SK-MEL-5 (cell line): ENCODE measurements around the gene ZNF670. TPM values are rescaled to one million over a fixed set of nuclear protein-coding genes. Genes with fewer than 3 reads are reported as not detected.
"Not testable (repeated sequence)": the region's sequence is repeated elsewhere in the genome, so short reads cannot be mapped to it uniquely, and the experiment has no call there.

Experiments
- DNase-seq: peaks from one replicate; pipeline ENCODE4 v3.0.0-alpha.2; 2016; ENCODE audit warnings: low read depth, low spot score
- in situ Hi-C: cut with HindIII; loops from 2 replicates; pipeline ENCODE4 v1.10.0; 2016; ENCODE audit warnings: low sequenced_read_pairs, high pct_unique_total_duplicates, low pct_unique_long_range_greater_than_20kb
- polyA plus RNA-seq, 2 experiments: library from polyadenylated mRNA; depleted of rRNA; stranded (reverse); fragments of >200 nt; gene quantifications; 2 replicates each; pipeline ENCODE4 v1.2.3, GENCODE V29; 2015
- total RNA-seq: library from RNA; depleted of rRNA; stranded (reverse); fragments of >200 nt; shearing (Covaris generic); gene quantifications from 2 replicates; pipeline ENCODE4 v1.2.3, GENCODE V29; 2014; rRNA removed

Gene ZNF670
- 4.9 and 5.4 TPM in 2 replicates for total RNA-seq
- polyA plus RNA-seq (2015; cell fraction: cytosol; rRNA removed): 2.1 and 2.9 TPM in 2 replicates
- 2.8 and 9.0 TPM in 2 replicates for polyA plus RNA-seq (2015; cell fraction: nucleus; rRNA removed)

DNA sequence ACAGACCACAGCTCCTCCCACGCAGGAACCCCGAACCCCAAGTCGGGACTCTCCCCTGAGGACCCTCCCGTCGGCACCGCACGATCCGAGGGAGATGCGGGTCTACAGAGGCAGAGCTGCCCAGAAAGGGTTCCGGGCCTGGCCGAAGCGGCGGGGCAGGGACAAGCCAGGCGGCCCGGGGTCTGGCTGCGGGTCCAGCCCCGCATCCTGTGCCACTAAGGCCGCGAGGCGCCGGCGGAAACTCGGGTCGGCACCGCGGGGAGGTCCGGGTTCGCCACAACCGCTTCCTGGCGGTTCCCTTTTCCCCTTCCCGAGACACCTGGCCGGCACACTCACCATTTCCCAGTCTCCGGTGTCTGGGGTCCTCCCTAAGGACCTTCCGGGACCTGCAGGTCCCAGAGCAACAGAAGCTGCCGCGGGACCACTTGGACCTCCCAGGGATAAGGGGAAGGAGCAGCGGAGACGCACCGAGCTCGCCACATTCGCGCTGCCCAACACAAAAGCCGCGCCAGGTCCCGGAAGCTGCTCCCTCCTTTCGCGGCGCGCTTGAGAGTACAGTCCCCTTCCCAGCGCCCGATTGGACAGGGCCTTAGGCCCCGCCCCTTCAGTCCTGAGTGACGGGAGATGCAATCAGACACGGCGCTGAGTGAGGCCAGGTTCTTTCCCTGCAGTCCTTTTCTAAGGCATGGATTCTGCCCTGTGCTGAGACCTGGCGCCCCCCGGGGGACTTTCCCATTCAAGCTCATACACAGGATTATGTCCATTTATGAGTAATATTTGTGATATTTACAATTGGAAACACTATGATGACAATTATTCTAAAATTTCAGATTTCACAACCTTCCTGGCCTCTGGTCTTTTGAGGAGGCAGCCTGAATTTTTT, at the start of gene ZNF670:
TSS of gene ZNF670 (minus strand) at position 554 of the 883 bp plus-strand sequence. CDS start at position 339, 215 bp downstream.
- in situ Hi-C loops: no loop called here
- DNase-seq: peak; percentile 93

DNA sequence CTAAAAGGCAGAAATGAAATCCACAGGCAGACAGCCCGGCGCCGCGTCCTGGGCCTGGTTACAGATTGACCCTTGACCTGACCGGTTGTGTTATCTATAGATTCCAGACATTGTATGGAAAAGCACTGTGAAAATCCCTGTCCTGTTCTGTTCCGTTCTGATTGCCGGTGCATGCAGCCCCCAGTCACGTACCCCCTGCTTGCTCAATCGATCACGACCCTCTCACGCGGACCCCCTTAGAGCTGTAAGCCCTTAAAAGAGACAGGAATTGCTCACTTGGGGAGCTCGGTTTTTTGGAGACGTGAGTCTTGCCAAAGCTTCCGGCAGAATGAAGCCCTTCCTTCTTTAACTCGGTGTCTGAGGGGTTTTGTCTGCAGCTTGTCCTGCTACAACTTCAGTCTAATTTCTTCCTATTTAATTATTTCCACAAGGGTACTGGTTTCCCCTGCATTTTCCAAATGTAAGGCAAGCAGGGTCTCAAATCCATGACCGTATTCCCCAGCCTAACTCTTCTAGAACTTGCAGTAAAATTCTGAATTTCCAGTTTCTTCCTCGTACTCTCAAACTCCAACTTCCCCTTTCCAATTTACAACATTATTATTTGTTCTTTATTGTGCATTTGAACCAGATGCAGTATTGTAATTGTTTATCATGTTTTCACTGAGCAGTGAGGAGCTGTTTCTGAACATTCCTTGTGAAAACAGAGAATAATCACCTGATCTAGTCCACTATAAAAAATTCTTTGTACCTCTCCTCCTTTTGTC, 49.1 kb upstream of the ZNF670 start:
- in situ Hi-C loops, DNase-seq: not testable (repeated sequence)

DNA sequence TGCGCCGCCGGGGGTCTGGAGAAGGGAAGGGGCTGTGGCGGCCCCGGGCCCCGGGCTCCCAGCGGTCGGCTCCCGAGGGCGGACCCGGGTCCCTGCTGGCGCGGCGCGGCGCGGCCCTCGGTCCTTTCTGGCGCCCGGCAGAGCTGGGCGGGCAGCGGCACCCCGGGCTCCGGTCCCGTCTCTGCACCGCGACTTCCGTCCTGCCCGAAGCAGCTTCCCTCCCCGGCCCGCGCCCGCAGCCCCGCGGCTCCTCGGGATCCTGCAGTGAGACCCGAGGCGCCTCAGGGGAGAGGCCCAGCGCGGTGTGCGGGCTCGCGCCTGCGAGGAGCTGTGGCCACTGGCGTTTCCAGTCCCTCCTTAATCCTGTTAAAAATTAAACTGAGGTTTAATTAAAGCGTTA, 48.0 kb upstream of the ZNF670 start:
- DNase-seq, in situ Hi-C loops: not testable (repeated sequence)

DNA sequence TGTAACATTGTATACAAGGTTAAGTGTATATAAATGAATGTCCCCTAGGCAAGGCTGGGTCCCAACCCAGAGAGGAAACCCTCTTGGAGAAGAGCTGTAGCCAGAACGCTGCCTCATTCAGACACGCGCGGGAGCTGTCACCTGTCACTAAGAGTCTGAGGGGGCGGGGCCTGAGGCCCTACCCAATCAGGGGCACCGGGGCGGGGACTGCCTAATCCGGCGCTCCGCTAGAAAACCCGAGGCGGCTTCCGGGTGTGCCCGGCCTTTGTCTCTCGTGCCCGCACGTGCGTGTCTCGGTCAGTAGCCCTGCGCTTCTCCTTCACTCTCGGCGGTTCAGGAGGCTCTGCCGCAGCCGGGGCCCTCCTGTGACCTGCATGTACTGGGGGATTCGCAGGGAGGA, 47.6 kb upstream of the ZNF670 start:
- in situ Hi-C loops, DNase-seq: not testable (repeated sequence)

DNA sequence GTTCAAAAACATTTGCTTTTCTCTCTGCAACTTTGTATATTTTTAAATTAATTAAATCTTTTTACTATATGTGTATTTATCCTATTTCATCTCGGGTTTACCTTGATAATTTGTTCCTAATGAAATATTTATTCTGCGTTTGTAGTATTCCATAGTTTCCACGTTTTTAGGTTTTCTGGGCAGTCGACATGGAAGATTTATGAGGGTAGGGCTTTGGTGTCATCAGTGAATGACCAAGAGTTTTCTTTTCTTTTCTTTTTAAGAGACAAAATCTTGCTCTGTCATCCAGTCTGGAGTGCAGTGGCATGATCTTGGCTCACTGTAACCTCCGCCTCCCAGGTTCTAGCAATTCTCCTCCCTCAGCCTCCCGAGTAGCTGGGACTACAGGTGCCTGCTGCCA, 42.8 kb upstream of the ZNF670 start:
- DNase-seq: no peak
- in situ Hi-C loops: no loop called here

DNA sequence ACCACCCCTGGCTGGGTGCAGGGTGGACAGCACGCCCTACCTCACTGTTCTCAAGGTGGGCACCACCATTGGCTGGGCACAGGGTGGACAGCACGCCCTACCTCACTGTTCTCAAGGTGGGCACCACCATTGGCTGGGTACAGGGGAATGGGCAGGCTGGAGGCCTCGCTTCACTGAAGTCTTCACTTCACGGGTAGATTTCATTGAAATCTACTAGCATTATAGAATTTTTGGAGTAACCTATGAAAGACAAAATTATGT, 41.7 kb upstream of the ZNF670 start:
- in situ Hi-C loops: not testable (repeated sequence)

DNA sequence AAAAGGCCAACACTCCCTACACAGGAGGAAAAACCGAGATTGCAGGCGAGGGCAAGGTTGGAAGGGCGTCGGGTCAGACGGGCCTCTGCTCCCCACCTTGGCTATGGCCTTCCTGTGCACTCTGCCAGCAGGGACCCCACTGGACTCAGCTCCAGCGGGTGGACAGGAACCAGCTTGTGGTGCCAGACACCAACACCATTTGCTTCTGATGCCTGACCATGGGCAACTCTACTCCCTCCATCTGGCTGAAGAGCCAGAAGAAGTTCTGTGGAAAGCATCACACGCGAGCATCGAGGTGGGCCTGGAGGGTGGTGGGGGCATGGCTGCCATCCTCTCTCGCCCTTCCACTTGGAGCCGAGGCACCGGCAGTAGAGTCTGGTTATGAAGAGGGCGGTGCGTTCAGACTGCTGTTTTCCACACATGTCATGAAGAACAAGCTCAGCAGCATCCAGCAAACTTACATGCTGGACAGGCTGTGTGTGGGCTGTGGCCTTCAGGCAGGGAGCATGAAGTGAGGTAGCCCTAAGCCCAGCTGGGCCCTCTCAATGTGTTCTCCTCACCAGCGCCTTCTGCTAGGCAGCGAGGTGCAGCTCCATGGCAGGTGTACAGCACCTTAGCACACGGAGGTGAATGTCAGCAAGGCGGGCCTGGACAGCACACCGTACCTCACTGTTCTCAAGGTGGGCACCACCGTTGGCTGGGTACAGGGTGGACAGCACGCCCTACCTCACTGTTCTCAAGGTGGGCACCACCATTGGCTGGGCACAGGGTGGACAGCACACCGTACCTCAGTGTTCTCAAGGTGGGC, 41.2 kb upstream of the ZNF670 start:
- in situ Hi-C loops: no loop called here
- DNase-seq: no peak

More for the DNA sequence above, 41.7 kb upstream of the ZNF670 start:
- not testable (repeated sequence) for DNase-seq

DNA sequence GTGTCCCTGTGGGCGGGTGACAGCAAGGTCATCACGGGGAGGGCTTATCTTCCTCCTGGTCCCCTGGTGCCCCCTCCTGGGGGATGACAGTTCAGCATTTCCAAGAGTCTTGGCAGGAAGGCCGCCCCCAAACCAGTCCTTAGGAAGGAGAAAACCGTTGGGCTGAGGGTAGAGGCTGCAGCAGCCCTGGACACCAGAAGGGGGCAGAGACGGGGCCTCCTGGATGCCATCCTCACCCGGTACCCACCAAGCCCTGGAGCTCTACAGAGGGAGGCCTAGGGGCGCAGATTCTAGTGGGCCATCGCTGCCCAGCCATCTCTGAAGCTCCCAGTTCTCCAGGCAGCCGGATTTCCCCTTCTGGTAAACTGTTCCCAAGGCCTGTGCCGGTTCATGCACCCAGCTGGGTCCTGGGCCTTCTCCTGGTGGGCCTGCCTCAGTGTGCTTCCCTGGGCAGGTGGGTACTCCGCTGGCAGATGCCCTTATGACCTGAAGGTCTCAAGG, 40.4 kb upstream of the ZNF670 start:
- in situ Hi-C loops: no loop called here
- DNase-seq: peak; percentile 45

DNA sequence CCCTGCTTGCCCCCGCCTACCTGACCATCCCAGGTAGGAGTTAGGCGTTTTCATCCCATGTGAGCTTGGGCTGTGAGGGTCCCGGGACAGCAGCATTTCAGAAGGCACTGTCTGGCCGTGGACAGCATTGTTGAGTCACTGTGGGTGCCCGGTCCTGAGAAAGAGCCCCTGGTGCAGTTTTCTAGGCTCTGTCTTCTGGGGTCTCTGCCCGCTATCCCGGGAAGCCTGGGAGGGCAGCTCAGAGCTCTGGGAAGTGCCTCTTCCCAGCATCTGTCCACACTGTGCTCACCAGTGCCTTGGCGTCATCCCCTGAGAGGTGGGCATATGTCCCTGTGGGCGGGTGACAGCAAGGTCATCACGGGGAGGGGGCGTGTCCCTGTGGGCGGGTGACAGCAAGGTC, 36.9 kb upstream of the ZNF670 start:
- in situ Hi-C loops: no loop called here

DNA sequence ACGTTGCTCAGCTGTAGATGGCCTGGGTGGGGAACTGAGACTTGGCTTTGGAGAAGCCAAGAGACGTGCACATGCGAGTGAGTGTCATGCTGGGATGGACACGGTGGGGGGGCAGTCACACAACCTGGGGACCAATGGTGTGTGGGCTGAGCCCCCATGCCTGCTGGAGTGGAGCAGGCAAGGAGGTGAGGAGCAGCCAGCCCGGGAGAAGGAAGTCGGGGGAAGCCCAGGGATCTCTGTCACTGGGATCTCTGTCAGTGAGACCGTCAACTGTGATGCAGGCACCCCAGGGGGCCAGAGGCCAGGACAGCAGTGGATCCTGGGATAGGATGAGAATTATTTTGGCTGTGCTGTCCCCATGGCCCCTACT, 36.5 kb upstream of the ZNF670 start:
- in situ Hi-C loops: no loop called here

More for the DNA sequence above, 36.9 kb upstream of the ZNF670 start:
- no peak for DNase-seq

DNA sequence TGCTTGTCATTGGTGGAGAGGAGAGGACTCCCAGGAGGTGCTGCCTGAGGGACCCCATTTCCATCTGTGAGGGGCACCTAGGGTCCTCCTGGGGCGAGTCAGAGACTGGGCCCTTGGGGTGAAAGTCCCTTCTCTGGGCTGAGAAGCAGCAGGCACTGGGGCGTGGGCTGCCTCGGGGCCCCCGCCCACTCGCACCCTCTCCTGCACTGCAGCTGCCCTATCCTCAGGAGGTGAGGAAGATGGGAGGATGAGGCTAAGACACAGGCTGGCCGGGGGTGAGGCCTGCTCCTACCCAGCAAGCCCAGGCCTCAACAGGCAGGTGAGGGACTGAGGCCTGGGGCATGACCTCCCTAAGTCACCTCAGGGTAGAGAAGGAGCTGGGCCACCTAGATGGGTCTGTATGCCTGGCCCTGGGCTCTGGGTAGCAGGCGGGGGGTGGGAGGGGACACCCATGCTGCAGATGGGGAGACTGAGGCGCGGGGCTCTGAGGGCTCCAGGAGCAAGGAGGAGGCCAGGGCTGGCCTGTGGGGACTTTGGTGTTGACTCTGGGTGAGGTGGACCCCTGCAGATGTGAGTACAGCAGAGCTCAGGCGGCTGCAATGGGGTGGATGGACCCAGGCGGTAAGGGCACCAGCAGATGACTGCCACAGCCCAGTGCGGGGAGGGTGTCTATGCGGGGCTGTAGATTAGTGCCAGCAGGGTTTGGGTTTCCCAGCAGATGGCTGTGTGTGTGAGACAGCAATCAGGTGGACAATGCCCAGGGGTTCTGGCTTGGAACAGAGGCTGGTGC, 35.9 kb upstream of the ZNF670 start:
- in situ Hi-C loops: no loop called here
- DNase-seq: no peak

More for the DNA sequence above, 36.5 kb upstream of the ZNF670 start:
- DNase-seq: no peak

DNA sequence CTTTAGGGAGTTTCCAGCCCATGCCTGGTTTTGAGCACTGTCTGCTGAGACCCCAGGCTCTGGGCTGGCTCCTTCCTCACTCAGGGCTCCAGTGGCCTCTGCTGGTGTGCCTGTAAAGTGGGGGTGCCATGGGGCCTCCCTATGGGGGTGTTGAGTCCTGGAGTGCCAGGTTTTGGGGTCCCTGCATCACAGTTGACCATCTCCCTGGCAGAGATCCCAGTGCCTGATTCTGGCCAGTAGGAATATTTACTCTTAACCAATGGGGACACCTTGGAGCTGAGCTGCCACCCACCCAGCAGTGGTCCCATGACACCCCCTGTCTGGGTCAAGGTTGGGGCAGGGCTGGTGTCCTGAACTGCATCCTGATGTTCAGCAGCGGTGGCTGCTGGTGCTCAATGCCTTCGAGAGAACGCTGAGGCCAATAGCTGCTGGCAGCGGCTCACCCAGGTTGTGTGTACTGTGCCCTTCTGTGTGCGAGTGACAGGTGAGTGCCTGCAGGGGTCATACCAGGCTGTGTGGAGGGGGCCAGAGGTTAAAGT, 35.2 kb upstream of the ZNF670 start:
- in situ Hi-C loops: no loop called here
- no peak for DNase-seq

DNA sequence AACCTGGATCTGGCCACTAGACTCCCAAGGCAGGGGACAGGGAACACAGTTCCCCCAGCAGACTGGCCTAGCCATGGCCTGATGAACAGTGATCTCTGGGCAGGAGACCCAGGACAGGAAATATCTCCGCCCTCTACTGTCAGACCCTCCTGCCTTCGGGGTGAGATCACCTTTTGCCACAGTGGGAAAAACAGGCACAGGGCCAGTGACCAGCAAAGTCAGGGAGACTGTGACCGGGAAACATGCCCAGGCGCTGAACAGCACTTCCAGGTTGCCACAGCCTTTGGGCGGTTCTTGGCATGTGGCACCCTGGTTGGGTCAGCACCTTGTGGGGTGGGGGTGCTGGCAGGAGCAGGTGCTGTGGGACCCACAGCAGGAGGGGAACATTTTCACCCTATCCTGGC, 34.5 kb upstream of the ZNF670 start:
- in situ Hi-C loops: no loop called here
- no peak for DNase-seq

DNA sequence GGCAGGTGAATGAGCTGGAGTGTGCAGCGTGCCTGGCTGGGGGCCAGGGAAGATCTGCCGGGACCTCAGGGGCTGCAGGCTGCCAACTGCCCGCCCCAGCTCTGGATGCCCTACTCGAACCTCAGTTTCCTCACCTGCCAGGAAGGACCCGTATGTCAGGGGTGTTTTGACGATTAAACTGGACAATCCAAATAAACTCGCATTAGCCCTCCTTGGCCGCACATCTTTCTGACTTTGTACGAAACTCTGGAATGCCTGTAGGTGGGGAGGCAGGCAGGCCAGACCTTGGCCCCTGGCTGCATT, 33.8 kb upstream of the ZNF670 start:
- DNase-seq: no peak
- in situ Hi-C loops: no loop called here

DNA sequence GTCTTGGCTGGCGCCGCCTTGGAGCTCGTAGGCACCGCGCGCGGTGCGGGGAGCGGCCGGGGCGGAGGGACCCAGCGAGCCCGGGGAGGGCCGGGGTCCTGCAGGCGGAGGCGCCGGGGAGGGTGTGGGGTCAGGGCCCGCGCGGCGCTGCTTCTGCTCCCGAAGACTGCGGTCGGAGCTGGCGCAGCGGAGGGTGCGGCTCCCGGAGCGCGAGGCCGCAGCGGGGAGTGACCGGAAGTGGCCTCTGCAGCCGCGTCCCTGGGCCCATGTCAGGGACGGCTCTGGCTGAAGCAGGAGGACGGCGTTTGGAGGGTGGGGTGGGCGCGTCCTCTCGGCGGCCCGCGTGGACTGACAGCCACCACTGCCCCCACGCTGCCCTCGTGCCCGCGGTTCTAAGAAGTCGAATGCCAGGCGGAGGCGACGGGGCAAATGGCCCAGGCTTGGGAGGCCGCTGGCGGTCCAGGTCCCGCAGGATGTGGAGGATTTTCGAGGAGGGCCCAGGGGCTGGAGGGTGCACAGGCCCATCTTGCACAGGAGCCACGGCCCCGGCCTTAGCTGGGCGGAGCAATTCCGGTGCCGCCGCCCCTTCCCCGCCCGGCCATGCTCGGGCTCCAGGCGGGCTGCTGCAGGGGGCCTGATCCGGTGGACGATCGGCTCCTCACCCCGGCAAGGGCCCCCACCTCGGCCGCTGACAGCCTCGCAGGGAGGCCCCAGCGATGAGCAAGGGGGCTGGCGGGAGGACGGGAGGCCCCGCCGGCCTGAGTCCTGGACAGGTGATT, 33.3 kb upstream of the ZNF670 start:
- in situ Hi-C loops: no loop called here
- DNase-seq: no peak

DNA sequence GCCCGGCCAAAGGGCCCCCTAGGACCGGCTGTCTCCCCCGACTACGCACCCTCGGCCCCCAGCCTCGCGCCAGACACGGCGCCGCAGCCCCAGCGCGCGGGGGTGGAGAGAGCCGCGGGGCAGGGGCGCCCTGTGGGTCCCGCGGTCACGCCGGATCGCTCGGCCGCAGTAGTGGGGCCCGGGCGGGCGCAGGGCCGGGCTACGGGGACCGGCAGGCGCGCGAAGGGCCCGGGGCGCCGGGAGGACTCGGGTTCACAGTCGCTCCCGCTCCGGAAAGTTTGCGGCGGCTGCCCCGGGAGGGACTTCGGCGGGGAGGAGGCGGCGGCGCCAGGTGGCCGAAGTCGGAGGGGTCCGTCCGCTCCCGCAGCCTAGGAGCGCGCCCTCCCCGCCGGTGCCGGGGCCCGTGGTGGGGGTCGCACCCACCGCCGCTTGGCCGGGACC, 32.7 kb upstream of the ZNF670 start:
- in situ Hi-C loops: no loop called here
- DNase-seq: no peak
